ENCODE results near the gene NAT16. TPM values are rescaled to one million over a fixed set of nuclear protein-coding genes. Genes with fewer than 3 reads are reported as not detected.

Gene NAT16
- total and polyA plus RNA-seq, 9 of the 15 experiments (the other 6 are each of a cell fraction or from before 2014, with no cell fraction given) = 0.04 TPM; not detected in 8

DNA sequence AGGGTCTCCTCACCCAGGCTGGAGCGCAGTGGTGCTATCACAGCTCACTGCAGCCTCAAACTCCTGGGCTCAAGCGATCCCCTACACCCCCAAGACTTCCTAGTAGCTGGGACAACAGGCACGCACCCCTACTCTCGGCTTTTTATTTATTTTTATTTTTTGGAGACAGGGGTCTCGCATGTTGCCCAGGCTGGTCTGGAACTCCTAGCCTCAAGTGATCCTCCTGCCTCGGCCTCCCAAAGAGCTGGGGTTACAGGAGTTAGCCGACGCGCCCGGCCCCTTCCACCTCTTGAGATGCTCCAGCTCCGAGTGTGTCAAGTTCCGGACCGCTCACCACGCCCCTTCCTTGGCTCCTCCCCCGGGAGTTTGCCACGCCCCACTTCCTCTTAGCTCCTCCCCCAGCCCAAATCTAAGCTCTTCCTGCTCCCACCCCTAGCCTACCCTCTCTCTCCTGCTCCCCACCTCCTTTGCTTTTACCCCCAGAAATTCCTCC, 6.3 kb downstream of the NAT16 start (continued):
- TF ChIP-seq, protein P1, sequence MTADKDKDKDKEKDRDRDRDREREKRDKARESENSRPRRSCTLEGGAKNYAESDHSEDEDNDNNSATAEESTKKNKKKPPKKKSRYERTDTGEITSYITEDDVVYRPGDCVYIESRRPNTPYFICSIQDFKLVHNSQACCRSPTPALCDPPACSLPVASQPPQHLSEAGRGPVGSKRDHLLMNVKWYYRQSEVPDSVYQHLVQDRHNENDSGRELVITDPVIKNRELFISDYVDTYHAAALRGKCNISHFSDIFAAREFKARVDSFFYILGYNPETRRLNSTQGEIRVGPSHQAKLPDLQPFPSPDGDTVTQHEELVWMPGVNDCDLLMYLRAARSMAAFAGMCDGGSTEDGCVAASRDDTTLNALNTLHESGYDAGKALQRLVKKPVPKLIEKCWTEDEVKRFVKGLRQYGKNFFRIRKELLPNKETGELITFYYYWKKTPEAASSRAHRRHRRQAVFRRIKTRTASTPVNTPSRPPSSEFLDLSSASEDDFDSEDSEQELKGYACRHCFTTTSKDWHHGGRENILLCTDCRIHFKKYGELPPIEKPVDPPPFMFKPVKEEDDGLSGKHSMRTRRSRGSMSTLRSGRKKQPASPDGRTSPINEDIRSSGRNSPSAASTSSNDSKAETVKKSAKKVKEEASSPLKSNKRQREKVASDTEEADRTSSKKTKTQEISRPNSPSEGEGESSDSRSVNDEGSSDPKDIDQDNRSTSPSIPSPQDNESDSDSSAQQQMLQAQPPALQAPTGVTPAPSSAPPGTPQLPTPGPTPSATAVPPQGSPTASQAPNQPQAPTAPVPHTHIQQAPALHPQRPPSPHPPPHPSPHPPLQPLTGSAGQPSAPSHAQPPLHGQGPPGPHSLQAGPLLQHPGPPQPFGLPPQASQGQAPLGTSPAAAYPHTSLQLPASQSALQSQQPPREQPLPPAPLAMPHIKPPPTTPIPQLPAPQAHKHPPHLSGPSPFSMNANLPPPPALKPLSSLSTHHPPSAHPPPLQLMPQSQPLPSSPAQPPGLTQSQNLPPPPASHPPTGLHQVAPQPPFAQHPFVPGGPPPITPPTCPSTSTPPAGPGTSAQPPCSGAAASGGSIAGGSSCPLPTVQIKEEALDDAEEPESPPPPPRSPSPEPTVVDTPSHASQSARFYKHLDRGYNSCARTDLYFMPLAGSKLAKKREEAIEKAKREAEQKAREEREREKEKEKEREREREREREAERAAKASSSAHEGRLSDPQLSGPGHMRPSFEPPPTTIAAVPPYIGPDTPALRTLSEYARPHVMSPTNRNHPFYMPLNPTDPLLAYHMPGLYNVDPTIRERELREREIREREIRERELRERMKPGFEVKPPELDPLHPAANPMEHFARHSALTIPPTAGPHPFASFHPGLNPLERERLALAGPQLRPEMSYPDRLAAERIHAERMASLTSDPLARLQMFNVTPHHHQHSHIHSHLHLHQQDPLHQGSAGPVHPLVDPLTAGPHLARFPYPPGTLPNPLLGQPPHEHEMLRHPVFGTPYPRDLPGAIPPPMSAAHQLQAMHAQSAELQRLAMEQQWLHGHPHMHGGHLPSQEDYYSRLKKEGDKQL (CRISPR knock-in tag; IDR thresholded peaks at IDR 0.05; ENCODE audit: borderline replicate concordance) = no peak
- TF ChIP-seq CREM (IDR thresholded peaks at IDR 0.05; ENCODE audit: low read depth) (0 out of 2 replicates have a peak, but pooled peaks have one; percentile 5), SPI1 (IDR thresholded peaks at IDR 0.05; ENCODE audit: borderline replicate concordance, low read depth, low read length) (peak; percentile 98), MIER1 (IDR thresholded peaks at IDR 0.05; ENCODE audit: low read depth) (peak; percentile 37; the same call in 1 of the 2 replicates), KAT7 (CRISPR knock-in tag; IDR thresholded peaks at IDR 0.05; ENCODE audit: borderline replicate concordance) (no peak), TEAD4 (IDR thresholded peaks at IDR 0.05; ENCODE audit: low read length) (0 out of 2 replicates have a peak, but pooled peaks have one; percentile 9), TEAD4 (CRISPR knock-in tag; IDR thresholded peaks at IDR 0.05; ENCODE audit: borderline replicate concordance) (no peak), HDAC2 (IDR thresholded peaks at IDR 0.05) (0 out of 2 replicates have a peak, but pooled peaks have one; percentile 22), OTX1 (CRISPR knock-in tag; IDR thresholded peaks at IDR 0.05) (0 out of 2 replicates have a peak, but pooled peaks have one; percentile 11), ZKSCAN1 (IDR thresholded peaks at IDR 0.05; ENCODE audit: low read depth, low read length) (0 out of 2 replicates have a peak, but pooled peaks have one; percentile 32), ETV1 (tag; conservative IDR thresholded peaks at IDR 0.05; ENCODE audit: low read depth) (peak; percentile 66; the same call in 1 of the 2 replicates), DDX20 (tag; IDR thresholded peaks at IDR 0.05; ENCODE audit: low read depth) (no peak), GABPA (tag; conservative IDR thresholded peaks at IDR 0.05; ENCODE audit: low read depth) (0 out of 2 replicates have a peak, but pooled peaks have one; percentile 27), NRF1 (conservative IDR thresholded peaks at IDR 0.05 in 1 of 2, IDR thresholded peaks at IDR 0.05 in 1 of 2) (peak; percentile 7 to 57; a peak in 2 of 4 replicates), PHF20 (IDR thresholded peaks at IDR 0.05; ENCODE audit: partially characterized antibody) (peak; percentile 18), ZBTB7A (IDR thresholded peaks at IDR 0.05; ENCODE audit: borderline replicate concordance, control insufficient read depth, low read depth, low read length) (0 out of 2 replicates have a peak, but pooled peaks have one; percentile 15)
- TF ChIP-seq, protein P2, sequence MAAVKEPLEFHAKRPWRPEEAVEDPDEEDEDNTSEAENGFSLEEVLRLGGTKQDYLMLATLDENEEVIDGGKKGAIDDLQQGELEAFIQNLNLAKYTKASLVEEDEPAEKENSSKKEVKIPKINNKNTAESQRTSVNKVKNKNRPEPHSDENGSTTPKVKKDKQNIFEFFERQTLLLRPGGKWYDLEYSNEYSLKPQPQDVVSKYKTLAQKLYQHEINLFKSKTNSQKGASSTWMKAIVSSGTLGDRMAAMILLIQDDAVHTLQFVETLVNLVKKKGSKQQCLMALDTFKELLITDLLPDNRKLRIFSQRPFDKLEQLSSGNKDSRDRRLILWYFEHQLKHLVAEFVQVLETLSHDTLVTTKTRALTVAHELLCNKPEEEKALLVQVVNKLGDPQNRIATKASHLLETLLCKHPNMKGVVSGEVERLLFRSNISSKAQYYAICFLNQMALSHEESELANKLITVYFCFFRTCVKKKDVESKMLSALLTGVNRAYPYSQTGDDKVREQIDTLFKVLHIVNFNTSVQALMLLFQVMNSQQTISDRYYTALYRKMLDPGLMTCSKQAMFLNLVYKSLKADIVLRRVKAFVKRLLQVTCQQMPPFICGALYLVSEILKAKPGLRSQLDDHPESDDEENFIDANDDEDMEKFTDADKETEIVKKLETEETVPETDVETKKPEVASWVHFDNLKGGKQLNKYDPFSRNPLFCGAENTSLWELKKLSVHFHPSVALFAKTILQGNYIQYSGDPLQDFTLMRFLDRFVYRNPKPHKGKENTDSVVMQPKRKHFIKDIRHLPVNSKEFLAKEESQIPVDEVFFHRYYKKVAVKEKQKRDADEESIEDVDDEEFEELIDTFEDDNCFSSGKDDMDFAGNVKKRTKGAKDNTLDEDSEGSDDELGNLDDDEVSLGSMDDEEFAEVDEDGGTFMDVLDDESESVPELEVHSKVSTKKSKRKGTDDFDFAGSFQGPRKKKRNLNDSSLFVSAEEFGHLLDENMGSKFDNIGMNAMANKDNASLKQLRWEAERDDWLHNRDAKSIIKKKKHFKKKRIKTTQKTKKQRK (IDR thresholded peaks at IDR 0.05; ENCODE audit: borderline replicate concordance, low read depth, low read length) = no peak
- TF ChIP-seq, protein P3, sequence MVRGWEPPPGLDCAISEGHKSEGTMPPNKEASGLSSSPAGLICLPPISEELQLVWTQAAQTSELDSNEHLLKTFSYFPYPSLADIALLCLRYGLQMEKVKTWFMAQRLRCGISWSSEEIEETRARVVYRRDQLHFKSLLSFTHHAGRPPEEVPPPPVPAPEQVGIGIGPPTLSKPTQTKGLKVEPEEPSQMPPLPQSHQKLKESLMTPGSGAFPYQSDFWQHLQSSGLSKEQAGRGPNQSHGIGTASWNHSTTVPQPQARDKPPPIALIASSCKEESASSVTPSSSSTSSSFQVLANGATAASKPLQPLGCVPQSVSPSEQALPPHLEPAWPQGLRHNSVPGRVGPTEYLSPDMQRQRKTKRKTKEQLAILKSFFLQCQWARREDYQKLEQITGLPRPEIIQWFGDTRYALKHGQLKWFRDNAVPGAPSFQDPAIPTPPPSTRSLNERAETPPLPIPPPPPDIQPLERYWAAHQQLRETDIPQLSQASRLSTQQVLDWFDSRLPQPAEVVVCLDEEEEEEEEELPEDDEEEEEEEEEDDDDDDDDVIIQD (CRISPR knock-in tag; IDR thresholded peaks at IDR 0.05) = no peak
